ELR (cell line): Measurements from ENCODE around the gene HCFC1R1.

Experiments
- DNase-seq: peaks from one replicate; pipeline ENCODE4 v3.0.0-alpha.2; 2015; ENCODE audit warnings: low read depth

The HCFC1R1 gene

DNA sequence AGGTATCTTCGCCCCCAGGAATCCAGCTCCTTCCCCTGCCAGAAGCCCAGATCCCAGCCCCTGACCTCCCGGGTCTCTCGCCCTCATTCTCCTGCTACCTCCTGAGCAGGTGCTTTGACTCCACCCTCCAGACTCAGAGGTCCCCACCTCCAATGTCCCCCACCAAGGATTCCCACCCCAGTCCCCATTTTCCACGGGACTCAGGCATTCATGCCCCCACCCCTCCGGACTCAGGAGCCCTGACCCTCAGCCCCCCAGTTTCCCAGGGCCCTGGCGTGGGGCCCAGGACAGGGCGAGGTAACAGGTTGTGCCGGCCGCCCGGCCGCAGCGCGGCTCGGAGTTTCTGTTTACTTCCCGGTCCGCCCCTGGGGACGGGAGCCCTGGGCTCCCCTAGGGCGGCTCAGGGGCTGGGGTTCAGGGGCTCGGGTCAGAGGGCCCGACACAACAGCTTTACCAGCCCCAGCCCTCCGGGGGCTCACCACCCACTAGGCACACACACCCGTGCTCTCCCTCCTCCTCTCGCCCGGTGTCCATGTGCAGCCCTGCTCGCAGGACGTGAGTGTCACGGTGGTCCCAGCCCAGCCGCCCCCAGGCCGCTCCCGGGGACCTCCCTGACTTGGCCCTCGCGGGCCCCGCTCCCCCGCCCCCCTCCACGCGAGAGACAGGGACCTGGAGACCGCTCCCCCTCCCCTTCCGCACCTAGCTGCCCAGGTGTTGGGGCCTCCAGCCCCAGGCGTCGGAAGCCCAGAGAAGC lies 12.4 kb upstream of the HCFC1R1 start:
- no peak for DNase-seq

- DNase-seq = no peak
These were observed 11.7 kb upstream of the HCFC1R1 start for GRCh38 chr16:3035289-3035971.

GRCh38 chr16:3032624-3033023 lies 8.9 kb upstream of the HCFC1R1 start:
- DNase-seq = no peak

- DNase-seq = no peak
These were observed 6.8 kb upstream of the HCFC1R1 start for GRCh38 chr16:3030222-3031212.

DNA sequence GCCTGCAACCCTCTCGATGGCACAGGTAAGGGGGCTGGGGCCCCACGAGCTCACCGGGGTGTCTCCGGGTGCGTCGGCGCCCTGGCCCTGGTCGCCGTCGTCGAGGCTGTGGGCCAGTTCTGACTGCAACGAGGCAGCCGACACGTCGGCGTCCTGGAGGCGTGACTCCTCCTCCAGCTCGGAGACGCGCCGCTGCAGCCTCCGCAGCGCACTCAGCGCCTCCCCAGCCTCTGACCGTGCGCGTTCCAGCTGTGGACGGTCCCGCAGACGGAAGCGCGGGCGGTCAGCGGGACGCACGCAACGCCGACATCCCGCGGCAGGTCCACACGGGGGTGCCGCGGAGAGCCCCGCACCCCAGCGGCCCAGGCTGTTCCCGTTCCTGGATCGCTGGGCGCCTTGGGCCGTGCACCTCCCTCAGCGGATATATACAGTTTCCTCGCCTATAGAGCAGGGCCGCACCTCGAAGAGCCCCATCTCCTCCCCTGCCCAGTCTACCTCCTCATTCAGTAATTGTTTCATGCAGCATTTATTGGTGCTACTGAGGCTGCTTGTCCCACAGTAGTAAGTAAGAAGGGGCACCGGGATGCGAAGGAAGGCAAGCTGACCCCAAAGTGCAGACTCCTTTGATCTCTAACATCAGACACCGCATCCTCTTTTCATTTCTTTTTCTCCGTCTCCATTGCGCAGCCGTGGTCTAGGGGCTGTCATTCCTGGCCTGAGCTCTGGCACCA lies 5.9 kb upstream of the HCFC1R1 start:
- DNase-seq = no peak

- no peak for DNase-seq
These were observed 5.1 kb upstream of the HCFC1R1 start for GRCh38 chr16:3028716-3029319.

- peak; percentile 70 for DNase-seq
These were observed 4.4 kb upstream of the HCFC1R1 start for GRCh38 chr16:3027983-3028715.

GRCh38 chr16:3027489-3027795 lies 3.7 kb upstream of the HCFC1R1 start:
- DNase-seq = no peak

GRCh38 chr16:3026609-3027488 lies 3.1 kb upstream of the HCFC1R1 start:
- no peak for DNase-seq

GRCh38 chr16:3026003-3026378 lies 2.2 kb upstream of the HCFC1R1 start:
- no peak for DNase-seq

GRCh38 chr16:3025032-3026002 lies 1.6 kb upstream of the HCFC1R1 start:
- DNase-seq = no peak

GRCh38 chr16:3023415-3023668 lies 400 bp downstream of the HCFC1R1 start:
- DNase-seq = peak; percentile 85

- no peak for DNase-seq
These were observed 893 bp downstream of the HCFC1R1 start for GRCh38 chr16:3022684-3023414.

GRCh38 chr16:3022208-3022683 lies 1.5 kb downstream of the HCFC1R1 start:
- peak; percentile 96 for DNase-seq

DNA sequence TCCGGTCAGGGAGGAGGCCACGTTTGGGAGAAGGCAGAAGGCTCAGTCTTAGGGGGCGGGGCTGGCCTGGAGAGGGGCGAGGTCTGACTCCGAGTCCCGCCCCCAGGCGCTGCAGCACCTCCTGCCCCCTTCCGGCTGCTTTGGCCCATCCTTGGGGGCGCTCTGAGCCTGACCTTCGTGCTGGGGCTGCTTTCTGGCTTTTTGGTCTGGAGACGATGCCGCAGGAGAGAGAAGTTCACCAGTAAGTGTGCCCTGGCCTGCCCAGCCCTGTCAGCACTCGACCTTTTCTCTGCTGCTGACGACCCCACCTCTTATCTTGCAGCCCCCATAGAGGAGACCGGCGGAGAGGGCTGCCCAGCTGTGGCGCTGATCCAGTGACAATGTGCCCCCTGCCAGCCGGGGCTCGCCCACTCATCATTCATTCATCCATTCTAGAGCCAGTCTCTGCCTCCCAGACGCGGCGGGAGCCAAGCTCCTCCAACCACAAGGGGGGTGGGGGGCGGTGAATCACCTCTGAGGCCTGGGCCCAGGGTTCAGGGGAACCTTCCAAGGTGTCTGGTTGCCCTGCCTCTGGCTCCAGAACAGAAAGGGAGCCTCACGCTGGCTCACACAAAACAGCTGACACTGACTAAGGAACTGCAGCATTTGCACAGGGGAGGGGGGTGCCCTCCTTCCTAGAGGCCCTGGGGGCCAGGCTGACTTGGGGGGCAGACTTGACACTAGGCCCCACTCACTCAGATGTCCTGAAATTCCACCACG lies 2.1 kb downstream of the HCFC1R1 start:
- DNase-seq = peak; percentile 97

DNA sequence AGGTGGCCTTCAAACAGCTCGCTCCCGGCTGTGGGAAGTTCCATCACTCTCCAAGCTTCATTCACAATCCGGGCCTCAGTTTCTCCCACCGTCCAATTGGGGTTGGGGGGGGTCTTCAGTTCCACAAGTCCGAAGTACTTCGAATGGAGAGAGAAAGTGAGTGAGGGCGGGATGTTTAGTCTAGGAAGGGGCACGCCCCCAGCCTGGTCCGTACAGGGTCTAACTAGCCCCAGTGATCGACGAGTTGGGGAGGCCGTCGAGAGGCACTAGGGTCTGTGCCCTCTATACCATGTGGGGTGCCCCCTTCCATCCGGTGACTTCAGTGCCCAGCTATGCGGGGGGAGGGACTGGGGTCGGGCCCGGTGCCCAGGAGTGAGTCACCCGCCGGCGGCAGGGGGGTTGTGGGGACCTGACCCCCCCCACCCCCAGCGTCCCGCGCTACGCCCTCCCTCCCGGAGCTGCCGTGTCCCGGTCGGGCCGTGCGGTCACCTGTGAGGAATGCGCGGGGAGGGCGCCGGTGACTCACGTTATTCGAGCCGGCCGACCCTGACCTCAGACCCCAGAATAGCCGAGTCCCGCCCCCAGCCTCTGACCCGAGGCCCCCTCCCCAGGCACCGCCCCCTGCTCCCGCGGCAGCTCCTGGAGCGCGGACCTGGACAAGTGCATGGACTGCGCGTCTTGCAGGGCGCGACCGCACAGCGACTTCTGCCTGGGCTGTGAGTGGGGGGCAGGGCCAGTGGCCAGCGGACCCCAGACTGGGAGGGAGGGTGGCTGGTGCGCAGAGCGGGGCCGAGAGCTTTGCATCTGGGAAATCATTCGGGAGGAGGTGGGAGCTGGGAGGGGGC lies 2.9 kb downstream of the HCFC1R1 start:
- DNase-seq = peak; percentile 93
